OCI-LY1 (cell line): Measurements from ENCODE around the gene EXT2.

Experiments used
- CTCF ChIP-seq: fragments of 200-600 bp; sonication (generic), shearing (Covaris generic); IDR thresholded peaks from 2 replicates; pipeline ENCODE4 v1.5.1; 2017; ENCODE audit warnings: mild to moderate bottlenecking, antibody characterized with exemption, low read length, moderate library complexity, mixed read lengths
- EZH2 ChIP-seq: fragments of 200-600 bp; sonication (generic), shearing (Covaris generic); IDR thresholded peaks from 2 replicates; pipeline ENCODE4 v1.8.0; 2017; ENCODE audit warnings: borderline replicate concordance, mixed run types, mild to moderate bottlenecking, antibody characterized with exemption, low read length, moderate library complexity, mixed read lengths

- TF ChIP-seq CTCF = no peak
- no peak for TF ChIP-seq EZH2
Measured at GRCh38 chr11:44193856-44194255, 98.4 kb downstream of the EXT2 start.
